Amygdala (tissue), 56 donors: ENCODE data around the gene PPT2.
"Not testable (repeated sequence)": the region's sequence is repeated elsewhere in the genome, so short reads cannot be mapped to it uniquely, and the experiment has no call there.

Experiments used
- DNase-seq, 56 donors: peaks; one replicate each; lab custom pipeline; 2025; lab: John Stamatoyannopoulos, UW

The PPT2 gene

GRCh38 chr6:32196682-32197616, 43.0 kb downstream of the PPT2 start:
- peak in 21 of 56 donors; percentile 23 to 78 (median 51) for DNase-seq

- no peak for DNase-seq
These were observed 44.4 kb downstream of the PPT2 start for GRCh38 chr6:32198345-32198696.

- no peak for DNase-seq
These were observed 44.9 kb downstream of the PPT2 start for GRCh38 chr6:32198866-32199265.

- DNase-seq: no peak
These were observed 47.0 kb downstream of the PPT2 start for GRCh38 chr6:32200711-32201475.

- no peak for DNase-seq
These were observed 48.2 kb downstream of the PPT2 start for GRCh38 chr6:32202186-32202585.

- DNase-seq: no peak
These were observed 49.7 kb downstream of the PPT2 start for GRCh38 chr6:32203426-32204267.

- no peak for DNase-seq
These were observed 50.4 kb downstream of the PPT2 start for GRCh38 chr6:32204268-32204715.

- no peak for DNase-seq
These were observed 55.1 kb downstream of the PPT2 start for GRCh38 chr6:32208996-32209395.

- DNase-seq: no peak
These were observed 56.3 kb downstream of the PPT2 start for GRCh38 chr6:32210191-32210601.

GRCh38 chr6:32211432-32211831, 57.5 kb downstream of the PPT2 start:
- DNase-seq: not testable (repeated sequence)

- DNase-seq: no peak
These were observed 58.3 kb downstream of the PPT2 start for GRCh38 chr6:32212076-32212760.
